Stimulated activated CD4-positive, alpha-beta T cell treated with anti-CD3 and anti-CD28 coated beads, Interleukin-12 subunit alpha, Interleukin-12 subunit beta, amount 100 ng/mL, for 48 hours (primary cell): Measurements from ENCODE around the gene ZP3.
"Not testable (repeated sequence)": the region's sequence is repeated elsewhere in the genome, so short reads cannot be mapped to it uniquely, and the experiment has no call there.

Experiments
- DNase-seq, 3 donors: peaks; one replicate each; pipeline ENCODE4 v3.0.0-alpha.2; 2020; ENCODE audit warnings: low read depth in 2 of 3, low spot score in 1 of 3

Gene ZP3

DNA sequence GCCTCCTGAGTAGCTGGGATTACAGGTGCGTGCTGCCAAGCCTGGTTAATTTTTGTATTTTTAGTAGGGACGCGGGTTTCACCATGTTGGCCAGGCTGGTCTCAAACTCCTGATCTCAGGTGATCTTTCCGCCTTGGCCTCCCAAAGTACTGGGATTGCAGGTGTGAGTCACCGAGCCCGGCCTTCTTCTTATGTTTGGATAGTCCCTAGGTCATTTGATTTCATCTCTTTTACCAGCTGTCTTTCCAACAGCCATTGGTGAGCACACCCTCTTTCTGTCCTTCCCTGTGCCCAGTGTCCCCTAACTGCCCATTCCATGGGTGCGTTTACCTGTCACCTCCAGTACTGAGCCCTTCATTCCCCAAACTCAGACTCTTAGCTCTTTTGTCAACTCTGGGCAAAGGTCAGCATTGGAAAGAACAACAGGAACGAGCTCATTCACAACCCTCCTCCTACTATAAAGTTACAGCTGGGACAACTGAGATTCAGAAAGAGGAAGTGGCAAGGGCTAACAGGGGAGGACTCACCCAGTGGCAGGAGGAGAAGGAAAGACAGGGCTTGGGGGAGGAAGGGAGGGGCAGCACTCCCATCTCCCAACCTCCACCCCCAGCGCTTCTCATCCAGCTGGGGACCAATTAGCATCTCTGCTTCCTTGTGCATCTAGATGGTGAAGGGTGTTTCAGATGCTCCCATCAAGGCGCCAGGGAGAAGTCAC is 20.8 kb upstream of the ZP3 start:
- no peak for DNase-seq

GRCh38 chr7:76405738-76406137 is 19.0 kb upstream of the ZP3 start:
- DNase-seq = no peak

DNA sequence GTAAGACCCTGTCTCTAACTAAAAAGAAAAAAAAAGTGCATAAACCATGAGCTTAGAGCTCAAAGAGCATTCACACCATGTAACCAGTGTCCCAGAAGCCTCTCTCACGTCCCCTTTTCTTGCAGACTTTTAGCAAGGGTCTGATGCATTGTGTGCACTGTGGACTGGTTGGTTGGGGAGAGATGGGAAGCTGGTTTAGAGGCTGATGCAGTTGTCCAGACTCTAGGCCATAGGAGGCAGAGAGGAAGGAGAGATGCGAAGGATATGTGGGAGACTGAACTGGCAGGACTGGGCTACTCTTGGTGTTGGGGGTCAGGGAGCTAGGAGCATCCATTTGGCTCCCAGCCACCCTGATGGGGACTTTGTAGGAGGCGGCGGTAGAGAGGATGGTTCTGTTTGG is 17.0 kb upstream of the ZP3 start:
- no peak for DNase-seq

DNA sequence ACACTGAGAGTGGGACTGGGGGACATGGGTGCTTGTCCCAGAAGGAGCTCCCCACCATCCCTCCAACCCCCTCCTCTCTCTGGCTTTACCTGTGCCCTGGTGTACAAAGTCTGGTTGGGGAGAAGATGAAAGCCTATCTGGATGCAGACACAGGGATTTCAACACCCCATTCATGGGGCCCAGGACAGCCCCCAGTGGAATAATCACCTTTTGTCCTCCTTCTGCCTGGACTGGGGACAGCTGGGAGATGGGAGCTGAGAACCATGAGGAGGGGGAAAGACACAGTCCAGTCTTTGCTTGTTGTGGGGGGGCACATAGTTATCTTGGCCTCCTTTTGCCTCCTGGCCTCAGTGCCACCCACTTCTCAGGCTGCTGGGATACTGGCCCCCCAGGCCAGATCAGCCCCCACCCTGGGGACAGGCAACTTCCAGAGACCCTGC is 16.6 kb upstream of the ZP3 start:
- DNase-seq = no peak

GRCh38 chr7:76409537-76409936 is 15.2 kb upstream of the ZP3 start, which contains the start of gene SSC4D:
Gene SSC4D, minus strand, starts transcription at chr7:76409697. Its CDS starts 5,258 bp downstream, at chr7:76404439.
- DNase-seq = no peak

GRCh38 chr7:76411626-76412025 is 13.1 kb upstream of the ZP3 start:
- DNase-seq = no peak

DNA sequence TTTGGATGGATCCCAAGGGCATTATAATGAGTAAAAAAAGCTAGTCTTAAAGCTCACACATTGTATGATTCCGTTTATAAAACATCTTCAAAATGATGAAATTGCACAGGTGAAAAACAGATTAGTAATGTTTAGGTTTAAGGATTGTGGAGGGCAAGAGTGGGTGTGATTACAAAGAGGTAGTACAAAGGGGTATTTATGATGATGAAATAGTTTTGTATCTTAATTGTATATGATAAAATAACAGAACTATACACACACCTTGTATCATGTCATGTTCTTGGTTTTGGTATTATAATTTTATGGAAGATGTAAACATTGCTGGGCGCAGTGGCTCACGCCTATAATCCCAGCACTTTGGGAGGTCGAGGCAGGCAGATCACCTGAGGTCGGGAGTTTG is 12.5 kb upstream of the ZP3 start:
- DNase-seq = no peak

GRCh38 chr7:76417654-76418310 is 7.0 kb upstream of the ZP3 start:
- not testable (repeated sequence) for DNase-seq

DNA sequence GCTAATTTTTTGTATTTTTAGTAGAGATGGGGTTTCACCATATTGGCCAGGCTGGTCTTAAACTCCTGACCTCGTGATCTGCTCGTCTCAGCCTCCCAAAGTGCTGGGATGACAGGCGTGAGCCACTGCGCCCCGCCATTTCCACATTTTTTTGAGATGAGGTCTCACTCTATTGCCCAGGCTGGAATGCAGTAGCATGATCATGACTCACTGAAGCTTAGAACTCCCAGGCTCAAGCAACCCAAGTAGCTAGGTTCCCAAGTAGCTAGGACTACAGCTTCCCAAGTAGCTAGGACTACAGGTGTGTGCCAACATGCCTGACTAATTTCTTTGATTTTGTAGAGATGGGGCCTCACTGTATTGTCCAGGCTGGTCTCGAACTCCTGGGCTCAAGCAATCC is 3.7 kb upstream of the ZP3 start:
- DNase-seq = not testable (repeated sequence)

DNA sequence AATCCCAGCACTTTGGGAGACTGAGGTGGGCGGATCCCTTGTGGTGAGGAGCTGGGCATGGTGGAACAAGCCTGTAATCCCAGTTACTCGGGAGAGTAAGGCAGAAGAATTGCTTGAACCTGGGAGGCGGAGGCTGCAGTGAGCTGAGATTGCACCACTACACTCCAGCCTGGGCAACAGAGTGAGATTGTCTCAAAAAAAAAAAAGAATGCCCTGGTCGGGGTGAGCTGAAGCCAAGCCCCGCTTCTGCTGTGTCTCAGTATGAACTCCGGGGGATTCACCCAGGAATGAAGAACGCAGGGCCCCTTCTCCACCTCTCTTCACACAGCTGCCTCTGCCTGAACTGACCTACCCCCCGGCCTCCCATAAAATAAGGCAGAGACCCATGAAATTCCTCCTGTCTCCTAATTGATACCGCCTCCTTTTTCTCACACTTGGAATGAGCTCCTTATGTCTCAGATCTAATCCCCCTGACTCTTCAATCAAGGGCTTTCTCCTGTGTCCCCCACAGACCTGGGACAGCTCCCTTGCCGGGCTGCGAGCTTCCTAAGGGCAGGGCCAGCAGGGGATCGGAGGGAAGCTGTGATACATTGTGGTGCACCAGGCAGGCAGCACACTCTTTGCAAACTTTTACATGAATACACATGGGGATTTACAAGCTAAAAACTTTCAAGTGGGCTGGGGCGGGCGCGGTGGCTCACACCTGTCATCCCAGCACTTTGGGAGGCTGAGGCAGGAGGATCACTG is 911 bp upstream of the ZP3 start:
- no peak for DNase-seq

GRCh38 chr7:76425156-76425555 is 406 bp downstream of the ZP3 start:
- no peak for DNase-seq

DNA sequence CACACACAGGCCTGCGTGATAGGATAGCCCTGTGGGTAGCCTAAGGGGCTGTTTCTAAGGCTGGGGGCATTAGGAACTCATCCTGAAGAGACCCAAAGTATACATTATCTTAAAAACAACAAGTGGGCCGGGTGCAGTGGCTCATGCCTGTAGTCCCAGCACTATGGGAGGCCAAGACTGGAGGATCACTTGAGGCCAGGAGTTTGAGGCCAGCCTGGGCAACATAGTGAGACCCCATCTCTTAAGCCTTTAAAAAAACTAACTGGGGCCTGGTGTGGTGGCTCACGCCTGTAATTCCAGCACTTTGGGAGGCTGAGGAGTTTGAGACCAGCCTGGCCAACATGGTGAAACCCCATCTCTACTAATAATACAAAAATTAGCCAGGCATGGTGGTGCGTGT is 808 bp downstream of the ZP3 start:
- not testable (repeated sequence) for DNase-seq

DNA sequence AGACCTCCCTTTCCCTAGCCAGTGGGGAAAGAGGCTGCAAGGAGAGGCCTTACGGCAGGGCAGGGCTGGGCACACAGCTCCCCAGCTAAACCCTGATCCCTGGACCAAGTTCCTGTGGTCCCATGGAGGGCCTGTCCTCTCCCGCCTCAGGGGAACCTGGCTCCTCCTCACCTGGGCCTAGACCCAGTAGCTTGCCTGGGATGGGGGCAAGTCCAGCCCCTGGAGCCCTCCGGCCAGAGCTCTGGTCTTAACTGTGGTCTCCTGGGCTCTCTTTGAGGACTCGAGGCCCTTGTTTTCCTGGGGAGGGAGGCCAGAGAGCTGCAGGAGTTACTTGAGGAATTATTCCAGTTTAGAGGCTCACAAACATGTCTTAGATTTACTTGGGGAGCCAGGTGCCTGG is 1.5 kb downstream of the ZP3 start:
- no peak for DNase-seq

DNA sequence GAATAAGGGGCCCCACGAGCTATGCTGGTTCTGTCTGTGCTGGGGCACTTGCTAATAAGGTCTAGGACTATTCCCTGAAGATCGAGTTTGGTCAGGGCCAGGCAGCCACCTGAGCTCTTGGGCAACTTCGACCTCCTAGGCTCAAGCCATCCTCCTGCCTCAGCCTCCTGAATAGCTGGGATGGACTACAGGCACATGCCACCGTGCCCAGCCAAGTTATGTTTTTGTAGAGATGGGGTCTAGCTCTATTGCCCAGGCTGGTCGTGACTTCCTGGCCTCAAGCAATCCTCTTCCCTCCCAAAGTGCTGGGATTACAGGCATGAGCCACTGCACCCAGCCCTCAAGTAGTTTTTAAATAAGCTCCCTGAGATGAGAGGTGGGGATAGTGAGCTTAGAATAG is 2.9 kb downstream of the ZP3 start:
- DNase-seq = no peak

DNA sequence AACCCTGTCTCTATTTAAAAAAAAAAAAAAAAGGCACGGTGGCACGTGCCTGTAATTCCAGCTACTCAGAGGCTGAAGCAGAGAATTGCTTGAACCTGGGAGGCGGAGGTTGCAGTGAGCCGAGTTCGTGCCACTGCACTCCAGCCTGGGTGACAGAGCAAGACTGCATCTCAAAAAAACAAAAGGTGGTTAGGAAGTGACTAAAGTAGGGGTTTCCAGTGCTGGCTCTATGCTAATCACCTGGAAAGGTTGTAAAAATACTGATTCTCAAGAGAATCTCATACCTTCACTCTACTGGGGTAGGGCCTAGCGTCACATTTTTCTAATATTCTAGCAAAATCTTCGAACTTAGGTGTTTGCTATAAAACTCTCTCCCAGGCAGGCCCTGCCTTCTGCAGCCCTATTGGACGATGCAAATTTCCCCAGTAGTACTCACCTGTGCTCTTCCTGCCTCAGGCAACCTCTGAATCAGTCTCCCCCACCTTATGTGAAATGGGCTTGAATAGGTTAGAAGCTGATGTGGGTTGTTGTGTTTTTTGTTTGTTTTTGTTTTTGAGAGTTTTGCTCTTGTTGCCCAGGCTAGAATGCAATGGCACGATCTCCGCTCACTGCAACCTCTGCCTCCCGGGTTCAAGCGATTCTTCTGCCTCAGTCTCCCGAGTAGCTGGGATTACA is 3.5 kb downstream of the ZP3 start:
- no peak for DNase-seq

- DNase-seq = no peak
These were observed 4.4 kb downstream of the ZP3 start for GRCh38 chr7:76428868-76429805.

DNA sequence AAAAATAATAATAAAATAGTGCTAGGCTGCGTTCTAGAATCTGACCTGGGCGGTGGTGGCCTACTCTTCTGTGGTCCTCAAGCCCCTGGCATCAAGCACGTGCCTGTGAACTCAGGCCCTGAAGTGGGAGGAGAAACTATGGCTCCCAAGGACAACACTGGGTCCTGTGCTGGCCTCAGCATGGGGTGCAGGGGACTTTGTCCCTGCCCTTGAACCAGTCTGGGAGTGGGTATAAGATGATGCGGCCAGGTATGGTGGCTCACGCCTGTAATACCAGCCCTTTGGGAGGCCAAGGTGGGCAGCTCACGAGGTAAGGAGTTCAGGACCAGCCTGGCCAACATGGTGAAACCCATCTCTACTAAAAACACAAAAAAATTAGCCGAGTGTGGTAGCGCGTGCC is 5.5 kb downstream of the ZP3 start:
- DNase-seq = no peak

GRCh38 chr7:76430836-76431235 is 6.1 kb downstream of the ZP3 start:
- DNase-seq = no peak

GRCh38 chr7:76437873-76438272 is 13.1 kb downstream of the ZP3 start:
- DNase-seq = peak; percentile 38 to 52 (median 48)

DNA sequence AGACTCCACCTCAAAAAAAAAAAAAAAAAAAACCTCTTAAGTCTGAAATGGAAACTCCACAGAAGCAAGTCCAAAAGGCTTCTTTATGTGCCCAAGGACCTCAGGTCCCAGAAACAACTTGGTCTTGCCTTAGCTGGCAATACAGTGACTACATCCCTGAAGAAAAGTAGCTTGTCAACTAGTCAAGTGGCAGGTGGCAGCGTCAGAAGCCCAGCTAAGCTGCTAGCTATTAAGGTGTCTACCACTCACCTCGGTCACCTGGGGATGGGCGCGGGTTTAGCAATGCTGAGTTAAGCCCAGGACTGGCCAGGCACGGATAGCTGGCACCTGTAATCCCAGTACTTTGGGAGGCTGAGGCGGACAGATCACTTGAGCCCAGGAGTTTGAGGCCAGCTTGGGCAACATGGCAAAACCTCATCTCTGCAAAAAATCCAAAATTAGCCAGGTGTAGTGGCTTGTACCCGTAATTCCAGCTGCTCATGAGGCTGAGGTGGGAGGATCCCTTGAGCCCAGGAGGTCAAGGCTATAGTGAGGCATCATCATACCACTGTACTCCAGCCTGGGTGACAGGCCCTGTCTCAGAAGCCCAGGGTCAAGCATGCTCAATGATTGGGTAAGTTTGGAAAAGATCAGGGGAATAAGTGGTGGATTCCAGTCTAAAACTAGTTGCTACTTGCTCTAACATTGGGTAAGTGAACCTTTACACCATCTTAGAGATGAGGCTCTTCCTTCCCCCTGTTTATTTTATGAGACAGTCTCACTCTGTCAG is 14.6 kb downstream of the ZP3 start:
- DNase-seq = not testable (repeated sequence)
